CMK (cell line): Measurements from ENCODE around the gene RET.

Experiments used
- DNase-seq: peaks from one replicate; pipeline ENCODE4 v3.0.0-alpha.2; 2010; ENCODE audit warnings: low read depth

Gene RET

DNA sequence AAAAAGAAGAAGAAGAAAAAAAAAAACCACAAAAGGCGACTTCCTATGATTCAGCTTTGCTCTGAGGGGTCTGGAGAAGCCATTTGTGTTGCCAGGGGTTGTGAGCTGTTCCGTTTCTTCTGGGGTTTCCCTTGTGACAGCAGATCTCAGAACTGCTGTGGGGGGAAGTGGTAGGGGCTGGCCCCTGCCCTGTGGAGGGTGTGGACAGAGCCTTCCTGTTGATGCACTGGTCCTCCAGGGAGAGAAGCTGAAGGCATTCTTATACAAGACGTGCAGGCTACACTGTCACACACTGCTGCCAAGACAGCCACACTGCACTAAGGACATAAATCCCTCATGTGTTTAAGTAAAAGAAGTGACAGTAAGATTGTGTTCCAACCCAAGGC lies 44.1 kb downstream of the RET start:
- peak; percentile 85 for DNase-seq

DNA sequence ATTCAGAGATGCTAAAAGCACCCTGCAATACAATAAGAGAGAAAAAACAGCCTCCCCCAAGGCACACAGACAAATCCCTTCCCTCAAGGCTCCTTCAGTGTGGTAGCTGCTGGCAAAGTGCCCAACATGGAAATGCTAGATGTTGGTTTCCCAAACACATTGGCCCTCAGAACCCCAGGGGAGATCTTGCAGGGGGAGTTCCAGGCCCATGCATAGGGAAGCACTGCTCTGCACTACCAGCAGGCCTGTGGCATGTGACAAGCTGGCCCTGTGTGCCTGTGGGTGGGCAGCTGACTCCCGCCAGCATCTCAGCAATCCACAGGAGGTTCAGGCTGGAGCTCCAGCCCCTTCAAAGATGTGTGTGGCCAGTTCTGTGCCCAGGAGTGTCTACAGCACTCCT lies 44.6 kb downstream of the RET start:
- DNase-seq, result peak; percentile 41

DNA sequence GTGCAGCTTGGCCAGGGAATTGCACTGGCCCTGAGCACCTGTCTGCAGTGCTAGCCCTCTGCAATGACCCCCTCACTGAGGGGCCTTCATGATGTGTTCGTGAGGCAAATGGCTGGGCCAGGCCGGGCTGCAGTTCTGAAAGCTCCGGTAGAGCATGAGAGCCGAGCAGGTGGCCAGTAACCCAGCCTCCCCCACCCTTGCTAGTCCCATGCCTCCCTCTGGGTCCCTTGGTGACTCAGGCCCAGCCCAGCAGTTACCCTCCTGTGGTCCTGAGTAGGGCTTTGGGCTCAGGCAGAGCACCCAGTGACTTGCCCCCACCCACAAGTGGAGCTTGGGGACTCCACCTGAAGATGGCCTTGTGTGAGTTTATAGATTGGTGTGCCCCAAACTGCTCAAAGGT lies 45.2 kb downstream of the RET start:
- no peak for DNase-seq

DNA sequence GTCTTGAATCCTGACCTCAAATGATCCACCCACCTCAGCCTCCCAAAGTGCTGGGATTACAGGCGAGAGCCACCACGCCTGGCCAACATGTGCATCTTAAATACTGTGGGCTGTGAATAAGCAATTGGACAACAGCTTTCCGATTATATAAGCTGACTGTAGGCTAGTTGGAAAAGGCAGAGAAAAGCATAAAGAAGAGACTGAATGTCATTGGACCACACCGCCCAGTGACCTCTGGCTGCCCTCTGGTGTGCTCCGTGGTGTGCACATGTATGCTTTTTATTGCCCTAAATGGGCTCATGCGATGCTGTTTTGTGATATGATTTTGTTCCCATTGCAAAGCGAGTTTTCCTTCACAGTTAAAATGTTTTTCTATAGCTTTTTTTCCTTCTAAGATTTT lies 46.0 kb downstream of the RET start:
- no peak for DNase-seq

DNA sequence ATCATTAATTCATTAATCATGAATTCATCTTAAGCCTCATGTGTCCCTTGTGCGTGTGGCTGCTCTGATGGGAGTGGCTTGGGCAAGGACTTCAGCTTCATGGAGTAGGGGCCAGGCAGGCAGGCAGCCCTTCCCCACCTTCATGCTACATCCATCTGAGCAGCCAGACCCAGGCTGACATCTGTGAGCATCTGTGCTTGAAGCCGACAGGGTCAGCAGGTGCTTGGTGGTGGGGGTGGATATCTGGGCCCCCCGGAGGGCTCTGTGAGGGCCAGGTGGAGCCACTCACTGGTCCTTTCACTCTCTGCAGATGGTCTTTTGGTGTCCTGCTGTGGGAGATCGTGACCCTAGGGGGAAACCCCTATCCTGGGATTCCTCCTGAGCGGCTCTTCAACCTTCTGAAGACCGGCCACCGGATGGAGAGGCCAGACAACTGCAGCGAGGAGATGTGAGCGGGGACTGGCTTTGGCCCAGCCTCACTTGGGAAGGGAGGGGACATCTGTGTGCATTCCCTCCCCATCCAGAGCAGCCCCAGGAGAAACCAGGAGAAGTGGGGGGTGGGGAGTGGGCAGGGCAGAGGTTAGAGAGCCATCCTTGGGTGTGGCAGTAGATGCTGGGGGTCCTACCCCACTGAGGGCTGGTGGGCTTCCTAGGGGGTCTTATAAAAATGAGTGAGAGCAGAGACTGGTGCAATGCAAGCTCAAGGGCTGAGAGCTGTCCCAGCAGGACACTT lies 46.7 kb downstream of the RET start:
- no peak for DNase-seq

DNA sequence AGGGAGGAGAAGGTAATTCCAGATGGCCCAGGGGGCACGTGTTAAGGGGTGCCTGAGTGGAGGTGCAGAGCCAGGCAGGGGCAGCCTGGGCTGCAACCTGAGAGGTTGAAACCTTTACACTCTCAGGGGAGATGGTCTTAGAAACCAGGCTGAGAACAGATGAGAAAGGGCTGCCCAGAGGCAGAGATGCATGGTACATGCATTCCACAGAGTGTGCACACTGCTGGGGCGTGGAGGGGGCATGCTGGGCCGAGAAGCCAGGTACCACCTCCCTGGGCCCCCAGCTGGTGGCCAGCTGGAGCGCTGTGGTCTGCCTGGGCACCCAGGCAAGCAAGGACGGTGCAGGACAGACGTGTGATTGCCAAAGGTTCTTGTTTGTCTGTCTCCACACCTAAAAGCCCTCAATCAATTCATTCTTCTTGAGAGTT lies 47.2 kb downstream of the RET start:
- no peak for DNase-seq

DNA sequence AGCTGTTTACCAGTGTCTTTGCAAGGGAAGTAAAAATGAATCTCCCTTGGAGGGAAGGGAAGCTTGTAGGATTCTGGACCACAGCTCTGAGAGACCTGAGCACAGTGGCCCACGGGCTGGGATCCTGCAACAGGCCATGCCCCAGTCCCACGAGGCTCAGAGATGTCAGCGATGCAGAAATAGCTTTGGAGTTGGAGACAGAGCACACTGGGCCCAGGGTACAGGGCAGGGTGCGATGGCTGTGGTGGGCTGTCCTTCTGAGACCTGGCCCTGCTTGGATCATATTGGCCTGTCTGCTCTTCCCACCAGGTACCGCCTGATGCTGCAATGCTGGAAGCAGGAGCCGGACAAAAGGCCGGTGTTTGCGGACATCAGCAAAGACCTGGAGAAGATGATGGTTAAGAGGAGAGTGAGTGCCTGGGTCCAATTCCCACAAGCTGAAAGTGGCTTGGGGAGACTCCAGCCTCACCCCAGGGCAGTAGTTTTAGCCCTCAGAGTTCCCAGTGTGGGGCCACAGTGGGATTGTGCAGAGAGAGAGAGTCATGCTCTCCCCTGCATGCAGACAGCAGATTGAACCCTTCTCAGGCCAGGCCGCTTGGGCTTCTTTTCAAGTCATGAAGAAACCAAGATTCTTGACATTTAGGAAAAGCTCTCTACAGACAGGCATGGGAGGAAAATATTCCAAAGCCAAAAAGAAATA lies 47.9 kb downstream of the RET start:
- DNase-seq, result no peak

DNA sequence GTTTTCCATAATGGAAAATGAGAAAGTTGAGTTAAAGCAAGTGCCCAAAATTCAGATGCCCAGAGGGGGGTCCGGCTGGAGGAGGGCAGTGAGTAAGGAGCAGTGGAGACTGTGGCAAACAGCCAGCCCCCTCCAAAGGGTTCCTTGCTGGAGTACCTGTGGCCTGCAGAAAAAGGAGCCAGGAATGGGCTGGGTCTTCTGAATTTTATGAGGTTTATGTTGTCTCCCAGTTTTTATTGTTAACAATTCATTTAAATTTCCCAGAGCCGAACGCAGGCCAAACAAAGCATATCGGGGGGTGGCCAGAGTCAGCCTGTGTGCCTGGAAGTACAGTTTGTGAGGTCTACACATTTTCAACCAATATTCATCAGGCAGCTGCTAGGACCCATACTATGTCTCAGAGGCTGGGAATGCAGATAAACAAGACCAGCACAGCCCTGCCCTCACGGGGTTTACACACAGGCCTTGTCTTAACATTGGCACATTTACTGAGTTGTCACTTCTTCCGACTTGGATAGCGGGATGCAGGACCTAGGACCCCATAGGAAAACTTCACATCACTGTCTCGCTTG lies 48.5 kb downstream of the RET start:
- DNase-seq, result no peak

DNA sequence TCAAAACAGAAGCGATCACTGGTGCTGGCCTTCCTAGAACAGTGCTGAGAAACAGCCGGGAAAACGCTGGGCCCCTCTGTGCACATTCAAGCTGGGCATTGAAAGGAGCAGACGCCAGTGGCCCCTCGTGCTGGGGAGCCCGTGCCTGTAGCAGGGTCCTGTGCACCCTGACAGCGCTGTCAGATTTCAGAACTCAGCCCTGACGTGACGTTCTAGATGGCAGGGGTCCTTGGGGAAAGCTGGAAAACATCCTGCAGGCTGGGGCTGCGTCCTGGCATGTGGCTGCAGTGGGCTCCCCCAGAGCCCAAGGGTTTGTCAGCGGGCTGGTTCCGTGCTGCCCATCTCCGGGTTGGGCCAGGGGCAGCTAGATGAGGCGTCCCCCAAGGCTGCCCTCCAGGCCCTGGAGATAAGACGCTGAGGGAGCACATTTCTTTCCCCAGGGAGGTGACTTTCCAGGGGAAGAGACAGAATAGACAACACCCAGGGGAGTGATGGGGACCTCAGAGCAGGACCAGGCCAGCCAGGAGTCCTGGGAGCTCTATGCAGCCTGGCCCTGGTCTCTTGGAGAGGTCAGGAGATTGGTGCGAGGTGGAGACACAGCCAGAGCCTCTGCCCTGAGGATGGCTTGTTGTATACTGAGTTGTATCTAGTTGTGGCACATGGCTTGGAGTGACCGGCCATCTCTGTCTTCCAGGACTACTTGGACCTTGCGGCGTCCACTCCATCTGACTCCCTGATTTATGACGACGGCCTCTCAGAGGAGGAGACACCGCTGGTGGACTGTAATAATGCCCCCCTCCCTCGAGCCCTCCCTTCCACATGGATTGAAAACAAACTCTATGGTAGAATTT lies 49.2 kb downstream of the RET start:
- DNase-seq, result no peak

DNA sequence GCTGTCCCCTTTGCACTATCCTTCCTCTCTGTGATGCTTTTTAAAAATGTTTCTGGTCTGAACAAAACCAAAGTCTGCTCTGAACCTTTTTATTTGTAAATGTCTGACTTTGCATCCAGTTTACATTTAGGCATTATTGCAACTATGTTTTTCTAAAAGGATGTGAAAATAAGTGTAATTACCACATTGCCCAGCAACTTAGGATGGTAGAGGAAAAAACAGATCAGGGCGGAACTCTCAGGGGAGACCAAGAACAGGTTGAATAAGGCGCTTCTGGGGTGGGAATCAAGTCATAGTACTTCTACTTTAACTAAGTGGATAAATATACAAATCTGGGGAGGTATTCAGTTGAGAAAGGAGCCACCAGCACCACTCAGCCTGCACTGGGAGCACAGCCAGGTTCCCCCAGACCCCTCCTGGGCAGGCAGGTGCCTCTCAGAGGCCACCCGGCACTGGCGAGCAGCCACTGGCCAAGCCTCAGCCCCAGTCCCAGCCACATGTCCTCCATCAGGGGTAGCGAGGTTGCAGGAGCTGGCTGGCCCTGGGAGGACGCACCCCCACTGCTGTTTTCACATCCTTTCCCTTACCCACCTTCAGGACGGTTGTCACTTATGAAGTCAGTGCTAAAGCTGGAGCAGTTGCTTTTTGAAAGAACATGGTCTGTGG lies 50.0 kb downstream of the RET start:
- DNase-seq, result no peak

DNA sequence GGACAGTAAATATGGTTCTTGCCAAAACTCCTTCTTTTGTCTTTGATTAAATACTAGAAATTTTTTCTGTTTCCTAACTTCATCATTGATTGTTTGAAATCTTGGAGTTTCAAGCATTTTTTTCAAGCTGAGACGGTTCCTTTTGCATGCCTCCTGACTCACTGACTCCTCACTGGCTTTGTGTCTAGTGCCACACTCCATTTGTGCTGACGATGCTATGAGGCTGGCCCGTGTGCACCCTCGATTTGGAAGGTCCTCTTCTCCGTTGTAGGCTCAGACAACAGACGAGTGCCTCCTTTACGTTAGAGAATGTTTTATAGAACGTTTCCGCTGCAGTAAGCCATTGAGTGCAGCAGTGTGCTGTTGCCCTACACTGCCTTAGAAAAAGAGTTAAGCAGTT lies 50.6 kb downstream of the RET start:
- no peak for DNase-seq

DNA sequence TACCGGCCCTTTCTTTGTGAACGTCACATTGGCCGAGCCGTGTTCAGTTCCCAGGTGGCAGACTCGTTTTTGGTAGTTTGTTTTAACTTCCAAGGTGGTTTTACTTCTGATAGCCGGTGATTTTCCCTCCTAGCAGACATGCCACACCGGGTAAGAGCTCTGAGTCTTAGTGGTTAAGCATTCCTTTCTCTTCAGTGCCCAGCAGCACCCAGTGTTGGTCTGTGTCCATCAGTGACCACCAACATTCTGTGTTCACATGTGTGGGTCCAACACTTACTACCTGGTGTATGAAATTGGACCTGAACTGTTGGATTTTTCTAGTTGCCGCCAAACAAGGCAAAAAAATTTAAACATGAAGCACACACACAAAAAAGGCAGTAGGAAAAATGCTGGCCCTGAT lies 51.5 kb downstream of the RET start:
- no peak for DNase-seq

DNA sequence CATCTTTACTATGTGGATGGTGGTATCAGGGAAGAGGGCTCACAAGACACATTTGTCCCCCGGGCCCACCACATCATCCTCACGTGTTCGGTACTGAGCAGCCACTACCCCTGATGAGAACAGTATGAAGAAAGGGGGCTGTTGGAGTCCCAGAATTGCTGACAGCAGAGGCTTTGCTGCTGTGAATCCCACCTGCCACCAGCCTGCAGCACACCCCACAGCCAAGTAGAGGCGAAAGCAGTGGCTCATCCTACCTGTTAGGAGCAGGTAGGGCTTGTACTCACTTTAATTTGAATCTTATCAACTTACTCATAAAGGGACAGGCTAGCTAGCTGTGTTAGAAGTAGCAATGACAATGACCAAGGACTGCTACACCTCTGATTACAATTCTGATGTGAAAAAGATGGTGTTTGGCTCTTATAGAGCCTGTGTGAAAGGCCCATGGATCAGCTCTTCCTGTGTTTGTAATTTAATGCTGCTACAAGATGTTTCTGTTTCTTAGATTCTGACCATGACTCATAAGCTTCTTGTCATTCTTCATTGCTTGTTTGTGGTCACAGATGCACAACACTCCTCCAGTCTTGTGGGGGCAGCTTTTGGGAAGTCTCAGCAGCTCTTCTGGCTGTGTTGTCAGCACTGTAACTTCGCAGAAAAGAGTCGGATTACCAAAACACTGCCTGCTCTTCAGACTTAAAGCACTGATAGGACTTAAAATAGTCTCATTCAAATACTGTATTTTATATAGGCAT lies 52.3 kb downstream of the RET start:
- DNase-seq, result peak; percentile 91

DNA sequence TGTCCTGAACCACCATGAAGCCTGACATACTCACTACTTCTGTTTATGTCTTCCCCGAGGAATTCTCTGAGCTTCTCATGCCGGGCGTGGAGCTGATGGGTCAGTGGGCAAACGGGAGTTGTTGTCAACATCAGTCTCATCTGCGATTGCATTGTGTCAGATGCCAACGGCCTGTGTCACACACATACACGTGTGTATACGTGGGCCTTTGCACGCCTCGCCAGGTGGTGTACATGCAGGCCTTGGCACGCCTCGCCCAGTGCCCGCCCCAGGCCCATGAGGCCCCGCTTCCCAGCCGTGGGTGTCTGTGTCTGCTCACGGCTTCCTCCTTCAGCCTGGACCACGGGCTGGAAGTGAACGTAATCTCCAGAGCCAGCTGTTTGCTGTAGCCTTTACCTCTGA lies 53.9 kb downstream of the RET start:
- no peak for DNase-seq

DNA sequence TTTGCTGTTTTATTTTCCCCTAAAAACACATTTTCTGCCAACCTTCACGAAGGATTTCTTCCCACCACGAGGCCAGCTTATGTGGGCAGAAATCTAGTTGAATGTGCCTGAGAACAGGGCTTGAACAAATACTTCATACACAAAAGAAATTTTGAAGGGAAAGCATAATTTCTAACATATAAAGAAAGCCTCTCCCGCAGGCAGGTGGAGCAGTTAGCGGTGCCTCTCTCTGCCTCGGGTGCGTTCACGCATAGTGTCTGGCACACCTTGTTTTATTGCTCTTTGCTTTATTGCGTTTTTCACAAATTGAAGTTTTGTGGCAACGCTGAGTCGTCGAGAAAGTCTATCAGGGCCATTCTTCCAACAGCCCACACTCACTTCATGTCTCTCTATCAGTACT lies 54.4 kb downstream of the RET start:
- DNase-seq, result no peak

DNA sequence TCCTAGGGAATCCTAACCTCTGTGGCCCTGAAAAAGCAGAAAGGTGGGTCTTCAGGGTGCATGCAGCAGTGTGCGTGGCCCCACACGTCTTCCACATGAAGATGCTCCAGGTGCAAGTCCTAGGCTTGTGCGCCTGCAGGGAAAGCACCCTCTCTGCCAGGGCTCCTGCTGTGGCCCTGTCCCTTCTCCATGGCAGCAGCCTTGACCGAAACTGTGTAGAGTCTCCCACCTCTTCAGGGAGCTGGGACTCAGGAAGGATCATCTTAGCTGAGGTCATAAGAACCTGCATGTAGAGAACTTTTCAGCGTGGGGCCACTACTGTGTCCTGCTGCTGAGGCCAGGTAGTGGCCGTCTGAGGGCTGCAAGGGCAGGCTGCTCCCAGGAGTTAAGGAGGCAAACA lies 55.0 kb downstream of the RET start:
- no peak for DNase-seq

DNA sequence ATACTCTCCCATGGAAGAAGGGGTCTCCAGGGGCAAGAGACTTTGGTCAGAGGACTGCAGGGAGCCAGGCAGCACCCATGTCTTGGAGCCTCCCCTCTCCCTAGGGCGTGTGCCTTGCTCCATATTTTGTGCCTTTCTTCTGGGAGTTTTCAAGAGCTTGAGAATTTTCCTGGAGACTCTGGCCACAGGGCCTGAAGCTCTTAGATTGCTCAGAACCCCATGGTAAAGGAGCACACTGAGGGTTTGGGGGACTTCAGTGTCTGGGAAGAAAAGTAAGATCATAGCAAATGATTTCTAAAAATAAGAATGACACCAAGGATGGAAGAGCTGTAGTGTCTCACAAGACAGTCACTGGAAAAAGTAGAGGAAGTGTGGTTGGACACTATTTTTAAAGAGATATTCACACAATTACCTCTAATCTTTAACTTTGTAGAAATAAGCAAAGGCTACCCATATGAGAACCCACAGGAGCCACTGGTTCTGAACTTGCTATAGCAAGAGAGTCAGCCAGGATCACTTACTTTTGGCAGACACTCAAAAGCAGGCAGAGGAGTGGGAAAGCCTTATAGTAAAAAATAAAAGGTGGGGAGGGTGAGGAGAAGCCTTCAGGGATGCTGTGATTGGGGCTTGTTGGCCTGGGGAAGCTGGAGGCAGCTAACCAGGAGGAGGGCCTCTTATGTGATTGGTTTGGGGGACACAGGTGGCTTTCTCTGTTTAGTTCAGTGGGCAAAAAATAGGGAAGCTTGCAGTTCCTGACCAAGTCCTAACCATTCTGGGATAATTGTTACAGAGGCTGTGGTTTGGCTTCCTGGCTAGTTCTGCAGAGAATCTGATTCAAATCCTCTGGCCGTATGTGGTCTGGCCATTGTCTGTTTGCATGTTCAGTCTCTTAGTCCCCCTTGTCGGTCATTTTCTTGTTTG lies 56.3 kb downstream of the RET start:
- DNase-seq, result no peak

DNA sequence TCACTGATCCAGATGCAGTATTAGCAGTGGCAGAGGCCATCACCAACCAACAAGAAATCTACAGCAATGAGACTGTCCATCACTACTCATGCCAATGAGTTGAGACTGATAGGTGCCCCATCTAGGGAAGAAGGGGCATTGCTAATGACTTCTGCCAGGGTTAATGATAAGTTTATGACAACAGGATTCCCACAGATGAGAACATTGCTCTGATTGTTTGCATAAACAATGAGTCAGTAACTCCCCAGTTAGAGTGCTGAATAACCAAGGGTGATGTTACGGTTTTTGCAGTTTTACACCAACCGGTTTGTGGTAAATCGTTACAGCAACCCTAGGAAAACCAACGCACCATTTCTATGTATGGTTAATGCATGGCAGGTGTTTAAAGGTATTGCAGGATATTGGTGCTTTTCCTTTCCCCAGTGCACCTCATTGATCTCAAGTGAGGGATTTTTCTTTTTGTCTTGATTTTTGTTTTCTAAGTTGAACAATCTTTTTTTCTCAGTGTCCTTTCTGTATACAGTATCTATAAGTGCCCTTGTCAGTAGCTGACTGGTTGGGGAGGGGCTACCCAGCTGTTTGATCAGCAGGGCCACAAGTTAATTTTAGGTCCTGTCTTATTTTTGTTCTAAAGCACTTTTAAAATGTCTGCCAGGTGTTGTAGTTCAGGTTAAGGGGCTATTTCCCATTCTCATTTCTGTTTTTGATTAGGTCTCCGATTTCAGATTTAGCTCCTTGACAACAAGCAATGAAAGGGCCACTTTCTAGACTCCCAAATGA lies 57.4 kb downstream of the RET start:
- no peak for DNase-seq

DNA sequence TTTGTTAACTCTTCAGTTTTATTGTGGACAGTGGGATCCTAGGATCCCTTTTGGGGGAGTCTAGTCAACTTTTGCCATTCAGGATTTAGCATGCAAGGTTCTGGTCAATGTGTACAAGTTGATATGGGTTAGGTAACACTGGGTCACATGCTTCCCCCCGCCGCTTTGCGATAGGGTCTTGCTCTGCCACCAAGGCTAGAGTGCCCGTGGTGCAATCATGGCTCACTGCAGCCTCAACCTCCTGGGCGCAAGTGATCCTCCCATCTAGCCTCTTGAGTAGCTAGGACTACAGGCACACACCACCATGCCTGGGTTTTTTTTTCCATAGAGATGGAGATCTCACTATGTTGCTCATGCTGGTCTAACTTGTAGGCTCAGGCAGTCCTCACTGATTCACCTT lies 58.2 kb downstream of the RET start:
- DNase-seq, result no peak

DNA sequence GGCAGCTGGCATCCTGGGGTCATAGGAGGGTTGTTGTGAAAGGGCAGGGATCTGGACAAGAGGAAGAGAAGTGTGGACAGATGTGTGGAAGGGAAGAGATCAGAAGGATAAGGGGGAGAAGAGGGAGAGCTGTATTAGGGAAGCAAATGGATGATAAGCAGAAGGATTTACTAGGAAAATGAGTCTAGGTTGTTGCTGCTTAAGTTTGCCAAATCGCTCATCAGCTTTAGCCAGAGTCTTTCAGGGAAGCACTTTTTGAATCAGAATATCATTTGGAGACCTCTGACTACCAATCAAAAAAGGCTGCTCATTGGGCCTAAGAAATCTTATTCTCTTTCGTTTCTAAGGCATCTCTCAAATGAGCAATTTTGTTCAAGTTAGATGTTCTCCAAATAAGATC lies 58.8 kb downstream of the RET start:
- no peak for DNase-seq
